H1 (cell line): ENCODE data around the gene RPL28.

Source experiments
- CHD2 ChIP-seq: IDR thresholded peaks from 2 replicates; pipeline ENCODE4 v1.6.1; 2012; ENCODE audit warnings: low read length, improper control_type of control experiment
- CTCF ChIP-seq, 3 experiments: IDR thresholded peaks; 1 replicate in 2 of 3; 2 replicates in 1 of 3; pipeline versions ENCODE4 v1.5.1 to v1.6.1; 2011; ENCODE audit warnings: low read length in 3 of 3, mild to moderate bottlenecking in 3 of 3, inconsistent platforms in 2 of 3, low read depth in 1 of 3, moderate library complexity in 1 of 3; ENCODE audit not compliant: insufficient read depth in 1 of 3; ENCODE audit errors: control extremely low read depth in 1 of 3
- E2F6 ChIP-seq: IDR thresholded peaks from 2 replicates; pipeline ENCODE4 v1.6.1; 2012; ENCODE audit warnings: inconsistent platforms
- EZH2 ChIP-seq: fragments of 200-600 bp; sonication (generic); IDR thresholded peaks from 2 replicates; pipeline ENCODE4 v1.7.1; 2012; ENCODE audit warnings: low read depth, mild to moderate bottlenecking, moderate library complexity, low read length, inconsistent platforms; ENCODE audit not compliant: severe bottlenecking
- FOSL1 ChIP-seq: IDR thresholded peaks from 2 replicates; pipeline ENCODE4 v1.6.1; 2011; ENCODE audit warnings: mild to moderate bottlenecking, low read depth, low read length, moderate library complexity; ENCODE audit not compliant: insufficient read depth
- JUND ChIP-seq: IDR thresholded peaks from 2 replicates; pipeline ENCODE4 v1.6.1; 2011; ENCODE audit warnings: mild to moderate bottlenecking, improper control_type of control experiment, low read length
- MAX ChIP-seq: IDR thresholded peaks from 2 replicates; pipeline ENCODE4 v1.6.1; 2012; ENCODE audit warnings: inconsistent platforms
- POLR2AphosphoS5 ChIP-seq: IDR thresholded peaks from 2 replicates; pipeline ENCODE4 v1.6.1; 2011; ENCODE audit warnings: low read depth, low read length
- RNF2 ChIP-seq: fragments of 200-900, 300-1000 bp; sonication (generic); IDR thresholded peaks from 2 replicates; pipeline ENCODE4 v1.7.1; 2016; ENCODE audit warnings: borderline replicate concordance, low read depth, mild to moderate bottlenecking, antibody characterized with exemption, low read length; ENCODE audit not compliant: poor library complexity, severe bottlenecking; ENCODE audit errors: missing control alignments
- SRF ChIP-seq: IDR thresholded peaks from 2 replicates; pipeline ENCODE4 v1.6.1; 2011; ENCODE audit warnings: mild to moderate bottlenecking, low read depth, low read length, moderate library complexity

- TF ChIP-seq EZH2 (no peak), CTCF (IDR thresholded peaks at IDR 0.05; ENCODE audit: control extremely low read depth in 1 of 3, insufficient read depth in 1 of 3, low read depth in 1 of 3, low read length in 3 of 3) (no peak), POLR2AphosphoS5 (peak; percentile 98), CHD2 (peak; percentile 76), E2F6 (peak; percentile 92), FOSL1 (no peak), SRF (0 out of 2 replicates have a peak, but pooled peaks have one; percentile 6), MAX (peak; percentile 93), JUND (peak; percentile 24; the same call in 1 of the 2 replicates), RNF2 (peak; percentile 57)
Observed at GRCh38 chr19:55407800-55408532, 22.2 kb downstream of the RPL28 start.
